GM12874 (cell line): Measurements from ENCODE around the gene PGS1.

Experiments used
- CTCF ChIP-seq: IDR thresholded peaks from 2 replicates; pipeline ENCODE4 v1.5.1; 2011; ENCODE audit warnings: low read depth, mild to moderate bottlenecking, control low read depth, low read length, moderate library complexity; ENCODE audit not compliant: insufficient read depth

Gene PGS1

GRCh38 chr17:78401891-78402290 is 23.4 kb downstream of the PGS1 start:
- TF ChIP-seq CTCF = no peak

GRCh38 chr17:78403822-78404221 is 25.4 kb downstream of the PGS1 start:
- TF ChIP-seq CTCF = no peak

GRCh38 chr17:78406396-78406795 is 27.9 kb downstream of the PGS1 start:
- TF ChIP-seq CTCF = no peak

GRCh38 chr17:78406920-78407319 is 28.5 kb downstream of the PGS1 start:
- no peak for TF ChIP-seq CTCF

- no peak for TF ChIP-seq CTCF
These were observed 29.0 kb downstream of the PGS1 start for GRCh38 chr17:78407387-78408000.

GRCh38 chr17:78408476-78409050 is 30.1 kb downstream of the PGS1 start:
- TF ChIP-seq CTCF = no peak

GRCh38 chr17:78409191-78409928 is 30.9 kb downstream of the PGS1 start:
- no peak for TF ChIP-seq CTCF
